ENCODE measurements around the gene GRIN2B.
A peak's percentile ranks its signal among the peaks of the same experiment; 100 is the strongest.

GRIN2B gene

GRCh38 chr12:13957576-13957975, 23.8 kb downstream of the GRIN2B start:
- H3K27ac ChIP-seq (ENCODE audit: low read depth, low read length), result no peak overlapping the region
- no peaks in the 10 kb centered on the region for H3K36me3 ChIP-seq (ENCODE audit: insufficient read depth, low read length)
- H3K4me1 ChIP-seq (ENCODE audit: insufficient read depth, low read length), result peaks cover 12% of the 10 kb centered on the region
- no peak overlapping the region for H3K9ac ChIP-seq (ENCODE audit: low read depth, low read length)
- no peak overlapping the region for H3K4me3 ChIP-seq (ENCODE audit: low read length)
- 97% methylated on average over 8 of the region's 9 CpGs for WGBS
- H3K27me3 ChIP-seq (ENCODE audit: insufficient read depth, low read length), result no peaks in the 10 kb centered on the region
- H3K9me3 ChIP-seq (ENCODE audit: insufficient read depth, low read depth, low read length), result no peaks in the 10 kb centered on the region

- peaks cover 19% of the 10 kb centered on the region for H3K4me1 ChIP-seq (ENCODE audit: insufficient read depth, low read length)
- H3K27me3 ChIP-seq (ENCODE audit: insufficient read depth, low read length), result no peaks in the 10 kb centered on the region
- H3K36me3 ChIP-seq (ENCODE audit: insufficient read depth, low read length), result no peaks in the 10 kb centered on the region
- H3K9me3 ChIP-seq (ENCODE audit: insufficient read depth, low read depth, low read length), result no peaks in the 10 kb centered on the region
- H3K27ac ChIP-seq (ENCODE audit: low read depth, low read length), result no peak overlapping the region
- H3K9ac ChIP-seq (ENCODE audit: low read depth, low read length), result no peak overlapping the region
- 95% methylated on average over 15 of the region's 15 CpGs for WGBS
- H3K4me3 ChIP-seq (ENCODE audit: low read length), result no peak overlapping the region
These were observed 25.3 kb downstream of the GRIN2B start for GRCh38 chr12:13956060-13956590.

GRCh38 chr12:13952096-13952495, 29.3 kb downstream of the GRIN2B start:
- no peaks in the 10 kb centered on the region for H3K9me3 ChIP-seq (ENCODE audit: insufficient read depth, low read depth, low read length)
- H3K9ac ChIP-seq (ENCODE audit: low read depth, low read length), result no peak overlapping the region
- H3K4me1 ChIP-seq (ENCODE audit: insufficient read depth, low read length), result peaks cover 20% of the 10 kb centered on the region
- no peaks in the 10 kb centered on the region for H3K36me3 ChIP-seq (ENCODE audit: insufficient read depth, low read length)
- H3K4me3 ChIP-seq (ENCODE audit: low read length), result no peak overlapping the region
- no peaks in the 10 kb centered on the region for H3K27me3 ChIP-seq (ENCODE audit: insufficient read depth, low read length)
- 95% methylated on average over 6 of the region's 7 CpGs for WGBS
- H3K27ac ChIP-seq (ENCODE audit: low read depth, low read length), result no peak overlapping the region

GRCh38 chr12:13950502-13950901, 30.9 kb downstream of the GRIN2B start:
- Histone ChIP-seq H3K4me3 (ENCODE audit: low read length) (no peak overlapping the region), H3K27me3 (ENCODE audit: insufficient read depth, low read length) (no peaks in the 10 kb centered on the region), H3K9me3 (ENCODE audit: insufficient read depth, low read depth, low read length) (no peaks in the 10 kb centered on the region), H3K36me3 (ENCODE audit: insufficient read depth, low read length) (no peaks in the 10 kb centered on the region), H3K4me1 (ENCODE audit: insufficient read depth, low read length) (peaks cover 20% of the 10 kb centered on the region), H3K9ac (ENCODE audit: low read depth, low read length) (peak overlapping the region; percentile 3; the same call in 1 of the 2 replicates), H3K27ac (ENCODE audit: low read depth, low read length) (peak overlapping the region; percentile 69)
- WGBS, result 38% methylated on average over 1 of the region's 1 CpG

GRCh38 chr12:13948621-13949020, 32.8 kb downstream of the GRIN2B start:
- H3K4me3 ChIP-seq (ENCODE audit: low read length), result no peak overlapping the region
- H3K36me3 ChIP-seq (ENCODE audit: insufficient read depth, low read length), result no peaks in the 10 kb centered on the region
- no peak overlapping the region for H3K9ac ChIP-seq (ENCODE audit: low read depth, low read length)
- 98% methylated on average over 4 of the region's 4 CpGs for WGBS
- peaks cover 20% of the 10 kb centered on the region for H3K4me1 ChIP-seq (ENCODE audit: insufficient read depth, low read length)
- H3K27ac ChIP-seq (ENCODE audit: low read depth, low read length), result no peak overlapping the region
- H3K9me3 ChIP-seq (ENCODE audit: insufficient read depth, low read depth, low read length), result no peaks in the 10 kb centered on the region
- H3K27me3 ChIP-seq (ENCODE audit: insufficient read depth, low read length), result no peaks in the 10 kb centered on the region

GRCh38 chr12:13947276-13947946, 34.0 kb downstream of the GRIN2B start:
- no peaks in the 10 kb centered on the region for H3K27me3 ChIP-seq (ENCODE audit: insufficient read depth, low read length)
- 90% methylated on average over 6 of the region's 6 CpGs for WGBS
- H3K4me1 ChIP-seq (ENCODE audit: insufficient read depth, low read length), result peaks cover 23% of the 10 kb centered on the region
- no peak overlapping the region for H3K9ac ChIP-seq (ENCODE audit: low read depth, low read length)
- no peak overlapping the region for H3K27ac ChIP-seq (ENCODE audit: low read depth, low read length)
- no peaks in the 10 kb centered on the region for H3K9me3 ChIP-seq (ENCODE audit: insufficient read depth, low read depth, low read length)
- H3K36me3 ChIP-seq (ENCODE audit: insufficient read depth, low read length), result no peaks in the 10 kb centered on the region
- H3K4me3 ChIP-seq (ENCODE audit: low read length), result no peak overlapping the region

- no peak overlapping the region for H3K27ac ChIP-seq (ENCODE audit: low read depth, low read length)
- H3K27me3 ChIP-seq (ENCODE audit: insufficient read depth, low read length), result no peaks in the 10 kb centered on the region
- no peaks in the 10 kb centered on the region for H3K36me3 ChIP-seq (ENCODE audit: insufficient read depth, low read length)
- peaks cover 18% of the 10 kb centered on the region for H3K4me1 ChIP-seq (ENCODE audit: insufficient read depth, low read length)
- no peak overlapping the region for H3K9ac ChIP-seq (ENCODE audit: low read depth, low read length)
- H3K4me3 ChIP-seq (ENCODE audit: low read length), result no peak overlapping the region
- H3K9me3 ChIP-seq (ENCODE audit: insufficient read depth, low read depth, low read length), result no peaks in the 10 kb centered on the region
These were observed 35.8 kb downstream of the GRIN2B start for GRCh38 chr12:13945641-13946040.

- peaks cover 18% of the 10 kb centered on the region for H3K4me1 ChIP-seq (ENCODE audit: insufficient read depth, low read length)
- no peak overlapping the region for H3K27ac ChIP-seq (ENCODE audit: low read depth, low read length)
- no peaks in the 10 kb centered on the region for H3K36me3 ChIP-seq (ENCODE audit: insufficient read depth, low read length)
- H3K9ac ChIP-seq (ENCODE audit: low read depth, low read length), result no peak overlapping the region
- H3K27me3 ChIP-seq (ENCODE audit: insufficient read depth, low read length), result no peaks in the 10 kb centered on the region
- no peak overlapping the region for H3K4me3 ChIP-seq (ENCODE audit: low read length)
- WGBS, result 78% methylated on average over 3 of the region's 3 CpGs
- H3K9me3 ChIP-seq (ENCODE audit: insufficient read depth, low read depth, low read length), result no peaks in the 10 kb centered on the region
These were observed 36.2 kb downstream of the GRIN2B start for GRCh38 chr12:13945236-13945635.

- 36% methylated on average over 2 of the region's 3 CpGs for WGBS
- Histone ChIP-seq H3K4me1 (ENCODE audit: insufficient read depth, low read length) (peaks cover 15% of the 10 kb centered on the region), H3K27ac (ENCODE audit: low read depth, low read length) (no peak overlapping the region), H3K27me3 (ENCODE audit: insufficient read depth, low read length) (no peaks in the 10 kb centered on the region), H3K36me3 (ENCODE audit: insufficient read depth, low read length) (no peaks in the 10 kb centered on the region), H3K9ac (ENCODE audit: low read depth, low read length) (no peak overlapping the region), H3K9me3 (ENCODE audit: insufficient read depth, low read depth, low read length) (no peaks in the 10 kb centered on the region; the same call in 1 of the 2 replicates), H3K4me3 (ENCODE audit: low read length) (no peak overlapping the region)
These were observed 38.6 kb downstream of the GRIN2B start for GRCh38 chr12:13942826-13943225.

- H3K4me1 ChIP-seq (ENCODE audit: insufficient read depth, low read length), result peaks cover 15% of the 10 kb centered on the region
- H3K4me3 ChIP-seq (ENCODE audit: low read length), result peak overlapping the region; percentile 33
- H3K27me3 ChIP-seq (ENCODE audit: insufficient read depth, low read length), result no peaks in the 10 kb centered on the region
- no peaks in the 10 kb centered on the region; the same call in 1 of the 2 replicates for H3K9me3 ChIP-seq (ENCODE audit: insufficient read depth, low read depth, low read length)
- H3K27ac ChIP-seq (ENCODE audit: low read depth, low read length), result peak overlapping the region; percentile 32; the same call in 1 of the 2 replicates
- 12% methylated on average over 12 of the region's 12 CpGs for WGBS
- H3K36me3 ChIP-seq (ENCODE audit: insufficient read depth, low read length), result no peaks in the 10 kb centered on the region
- H3K9ac ChIP-seq (ENCODE audit: low read depth, low read length), result peak overlapping the region; percentile 7; the same call in 1 of the 2 replicates
These were observed 39.8 kb downstream of the GRIN2B start for GRCh38 chr12:13941258-13942249.

- 88% methylated on average over 5 of the region's 7 CpGs for WGBS
- H3K27ac ChIP-seq (ENCODE audit: low read depth, low read length), result no peak overlapping the region
- H3K9me3 ChIP-seq (ENCODE audit: insufficient read depth, low read depth, low read length), result no peaks in the 10 kb centered on the region; the same call in 1 of the 2 replicates
- no peaks in the 10 kb centered on the region for H3K36me3 ChIP-seq (ENCODE audit: insufficient read depth, low read length)
- H3K4me1 ChIP-seq (ENCODE audit: insufficient read depth, low read length), result peaks cover 15% of the 10 kb centered on the region
- H3K27me3 ChIP-seq (ENCODE audit: insufficient read depth, low read length), result no peaks in the 10 kb centered on the region
- H3K9ac ChIP-seq (ENCODE audit: low read depth, low read length), result no peak overlapping the region
- H3K4me3 ChIP-seq (ENCODE audit: low read length), result no peak overlapping the region
These were observed 41.0 kb downstream of the GRIN2B start for GRCh38 chr12:13940335-13940865.

Measured in HUES64 (cell line).